Endothelial cell of umbilical vein (primary cell): ENCODE data around the gene RXFP1. TPM values are rescaled to one million over a fixed set of nuclear protein-coding genes. Genes with fewer than 3 reads are reported as not detected.

ENCODE experiments used
- BruUV-seq: library from RNA; stranded (reverse); fragments of 400-500 nt; replicated peaks from 2 replicates; lab custom pipeline; 2021; lab: Mats Ljungman, UMichigan
- CTCF ChIA-PET: fragments of 300-600, 350-600 bp; sonication (Branson Sonifier 250); formaldehyde crosslinking; loops from one replicate; lab custom pipeline; 2021; ENCODE audit warnings: antibody characterized with exemption, inconsistent platforms; lab: Charles Lee
- POLR2A ChIA-PET: fragments of 300-600, 350-600 bp; sonication (Branson Sonifier 250); formaldehyde crosslinking; loops from one replicate; lab custom pipeline; 2021; ENCODE audit warnings: antibody characterized with exemption, inconsistent platforms; lab: Charles Lee
- DNase-seq: peaks from one replicate; pipeline ENCODE4 v3.0.0-alpha.2; 2011; ENCODE audit warnings: low read depth, low spot score
- FAIRE-seq: peaks from 2 replicates; lab custom pipeline; 2011; peaks lifted over from hg19 to GRCh38; lab: Jason Lieb, UNC
- H2AFZ ChIP-seq: 2 replicates; pipeline ENCODE4 v1.6.0; 2012; ENCODE audit warnings: low read depth, low read length, control low read depth, inconsistent platforms
- H3K27ac ChIP-seq: 2 replicates; pipeline ENCODE4 v1.5.1; 2011; ENCODE audit warnings: low read depth, mild to moderate bottlenecking, control low read depth, low read length, moderate library complexity; ENCODE audit not compliant: insufficient read depth
- H3K27me3 ChIP-seq, 2 experiments: 2 replicates each; pipeline versions ENCODE4 v1.6.0 to v1.6.1; 2011; ENCODE audit warnings: low read length in 2 of 2, mixed read lengths in 1 of 2; ENCODE audit not compliant: control insufficient read depth in 2 of 2, insufficient read depth in 2 of 2
- H3K36me3 ChIP-seq, 2 experiments: 2 replicates in 1 of 2; 3 replicates in 1 of 2; pipeline ENCODE4 v1.5.1; 2011; ENCODE audit warnings: low read length in 2 of 2, mild to moderate bottlenecking in 1 of 2, moderate library complexity in 1 of 2; ENCODE audit not compliant: control insufficient read depth in 2 of 2, insufficient read depth in 2 of 2; ENCODE audit errors: extremely low read depth in 1 of 2
- H3K4me1 ChIP-seq: 3 replicates; pipeline ENCODE4 v1.5.1; 2011; ENCODE audit warnings: mild to moderate bottlenecking, low read length; ENCODE audit not compliant: control insufficient read depth, insufficient read depth; ENCODE audit errors: extremely low read depth
- H3K4me2 ChIP-seq: 2 replicates; pipeline ENCODE4 v1.6.1; 2011; ENCODE audit warnings: low read length, control low read depth, mixed read lengths; ENCODE audit not compliant: insufficient read depth
- H3K4me3 ChIP-seq, 3 experiments: fragments of 200-600 bp in 1 of 3; sonication (generic), shearing (Covaris generic) in 1 of 3; replicated peaks in 1 of 3; 2 replicates each; pipeline ENCODE4 v1.5.1; 2011 to 2016; ENCODE audit warnings: control low read depth in 3 of 3, low read length in 3 of 3, mild to moderate bottlenecking in 2 of 3, inconsistent platforms in 1 of 3, low read depth in 1 of 3, moderate library complexity in 1 of 3; ENCODE audit not compliant: insufficient read depth in 1 of 3
- H3K79me2 ChIP-seq: 2 replicates; pipeline ENCODE4 v1.6.0; 2012; ENCODE audit warnings: low read length, inconsistent platforms; ENCODE audit not compliant: control insufficient read depth, insufficient read depth
- H3K9ac ChIP-seq: replicated peaks from 2 replicates; pipeline ENCODE3; 2011; ENCODE audit warnings: low read length, control low read depth; ENCODE audit not compliant: insufficient read depth; ENCODE audit errors: extremely low read depth
- H3K9me1 ChIP-seq: replicated peaks from 3 replicates; pipeline ENCODE4 v1.6.0; 2011; ENCODE audit warnings: mild to moderate bottlenecking, low read length; ENCODE audit not compliant: control insufficient read depth, insufficient read depth; ENCODE audit errors: extremely low read depth
- H3K9me3 ChIP-seq: replicated peaks from 2 replicates; pipeline ENCODE4 v1.5.1; 2012; ENCODE audit warnings: low read length, inconsistent platforms; ENCODE audit not compliant: control insufficient read depth, insufficient read depth
- H4K20me1 ChIP-seq: replicated peaks from 2 replicates; pipeline ENCODE3; 2011; ENCODE audit warnings: mild to moderate bottlenecking, low read length; ENCODE audit not compliant: control insufficient read depth, insufficient read depth; ENCODE audit errors: extremely low read depth
- EZH2 ChIP-seq: IDR thresholded peaks from 2 replicates; pipeline ENCODE4 v1.6.1; 2012; ENCODE audit warnings: borderline replicate concordance, low read depth, mild to moderate bottlenecking, moderate library complexity, low read length, inconsistent platforms; ENCODE audit not compliant: severe bottlenecking
- FOS ChIP-seq: IDR thresholded peaks from 2 replicates; pipeline ENCODE4 v1.6.1; 2011; ENCODE audit warnings: mild to moderate bottlenecking, low read length, moderate library complexity, borderline replicate concordance; ENCODE audit not compliant: insufficient read depth
- GATA2 ChIP-seq: IDR thresholded peaks from 2 replicates; pipeline ENCODE4 v1.7.0; 2011; ENCODE audit warnings: low read depth, mild to moderate bottlenecking, moderate library complexity, mixed read lengths, low read length; ENCODE audit not compliant: insufficient read length, insufficient read depth
- JUN ChIP-seq: IDR thresholded peaks from 2 replicates; pipeline ENCODE4 v1.6.1; 2011; ENCODE audit warnings: borderline replicate concordance, low read depth; ENCODE audit not compliant: insufficient read length, insufficient read depth
- MYC ChIP-seq: IDR thresholded peaks from one replicate; pipeline ENCODE4 v1.6.1; 2011; ENCODE audit warnings: mild to moderate bottlenecking, low read depth, low read length
- POLR2A ChIP-seq: IDR thresholded peaks from 2 replicates; pipeline ENCODE4 v1.6.1; 2012; ENCODE audit warnings: low read depth, mild to moderate bottlenecking, control low read depth, low read length
- POLR2AphosphoS5 ChIP-seq: IDR thresholded peaks from 2 replicates; pipeline ENCODE4 v1.6.1; 2012; ENCODE audit warnings: low read depth, mild to moderate bottlenecking, control low read depth, low read length, moderate library complexity; ENCODE audit not compliant: insufficient read depth
- dilution Hi-C: fragments of 300-500 bp; cut with MboI; formaldehyde crosslinking; loops from one replicate; pipeline ENCODE4 v1.15.0; 2019; ENCODE audit warnings: low sequenced_read_pairs; ENCODE audit not compliant: extremely low pct_ligation_motif_present
- intact Hi-C: fragments of 100-400 bp; cut with micrococcal nuclease; formaldehyde crosslinking; loops from one replicate; pipeline ENCODE4 v1.10.0; 2022
- polyA plus RNA-seq, 4 experiments: library from polyadenylated mRNA; depleted of rRNA in 3 of 4; stranded (reverse) in 3 of 4; unstranded in 1 of 4; fragments of >200 nt; gene quantifications; 2 replicates each; pipeline versions ENCODE4 v1.2.1 to v1.2.3, GENCODE V29; 2011 to 2012; ENCODE audit warnings: missing spikeins in 1 of 4
- total RNA-seq: library from RNA; stranded (reverse); gene quantifications from 2 replicates; pipeline ENCODE4 v1.2.3, GENCODE V29; 2021
- TF ChIP-seq, protein P1 (sequence below): IDR thresholded peaks from 2 replicates; pipeline ENCODE4 v1.6.1; 2011; ENCODE audit not compliant: insufficient read depth, insufficient read length
- TF ChIP-seq, protein P2 (sequence below), 2 donors: IDR thresholded peaks; 1 replicate in 1 of 2; 2 replicates in 1 of 2; pipeline ENCODE4 v1.5.1; 2011; ENCODE audit warnings: low read length in 2 of 2, mild to moderate bottlenecking in 2 of 2, moderate library complexity in 2 of 2, control low read depth in 1 of 2, inconsistent platforms in 1 of 2, low read depth in 1 of 2; ENCODE audit not compliant: insufficient read depth in 1 of 2; ENCODE audit errors: extremely low read depth in 1 of 2

The RXFP1 gene
- total and polyA plus RNA-seq, 2 donors (not counting 3 experiments of a cell fraction or from before 2014, with no cell fraction given), result not detected

DNA sequence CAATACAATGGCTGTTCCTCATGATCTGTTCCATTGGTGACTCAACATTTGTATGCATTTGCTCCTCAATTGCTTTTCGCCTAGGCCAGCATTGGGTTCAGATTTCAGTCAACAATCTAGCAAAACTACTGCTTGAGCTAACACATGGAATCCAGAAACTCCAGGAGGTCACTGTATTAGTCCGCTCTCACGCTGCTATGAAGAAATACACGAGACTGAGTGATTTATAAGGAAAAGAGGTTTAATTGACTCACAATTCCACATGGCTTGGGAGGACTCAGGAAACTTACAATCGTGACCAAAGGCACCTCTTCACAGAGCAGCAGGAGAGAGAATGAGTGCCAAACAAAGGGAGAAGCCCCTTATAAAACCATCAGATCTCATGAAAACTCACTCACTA is 67.1 kb downstream of the RXFP1 start:
- Histone ChIP-seq H3K36me3 (no peaks in the 10 kb centered on the region), H3K4me2 (no peak overlapping the region), H2AFZ (no peak overlapping the region), H3K4me3 (no peak overlapping the region), H3K27me3 (peaks cover 0 to 3% of the 10 kb centered on the region in 2 experiments), H3K9me1 (no peaks in the 10 kb centered on the region), H3K4me1 (no peaks in the 10 kb centered on the region), H4K20me1 (no peaks in the 10 kb centered on the region), H3K9ac (no peak overlapping the region), H3K27ac (no peak overlapping the region), H3K79me2 (no peaks in the 10 kb centered on the region), H3K9me3 (no peaks in the 10 kb centered on the region)
- BruUV-seq, result no TSS peak
- dilution Hi-C loops, result no loop called here
- CTCF ChIA-PET, result interaction anchor here (2.1 kb wide), 1 partner anchor 93 kb away, joined by 7 read pairs; no protein-coding TSS in a partner anchor
- DNase-seq, result no peak
- TF ChIP-seq, protein P1, sequence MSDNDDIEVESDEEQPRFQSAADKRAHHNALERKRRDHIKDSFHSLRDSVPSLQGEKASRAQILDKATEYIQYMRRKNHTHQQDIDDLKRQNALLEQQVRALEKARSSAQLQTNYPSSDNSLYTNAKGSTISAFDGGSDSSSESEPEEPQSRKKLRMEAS, result no peak
- TF ChIP-seq POLR2A (no peak), JUN (no peak), GATA2 (no peak), EZH2 (no peak), MYC (no peak), FOS (no peak), POLR2AphosphoS5 (no peak)
- TF ChIP-seq, protein P2, sequence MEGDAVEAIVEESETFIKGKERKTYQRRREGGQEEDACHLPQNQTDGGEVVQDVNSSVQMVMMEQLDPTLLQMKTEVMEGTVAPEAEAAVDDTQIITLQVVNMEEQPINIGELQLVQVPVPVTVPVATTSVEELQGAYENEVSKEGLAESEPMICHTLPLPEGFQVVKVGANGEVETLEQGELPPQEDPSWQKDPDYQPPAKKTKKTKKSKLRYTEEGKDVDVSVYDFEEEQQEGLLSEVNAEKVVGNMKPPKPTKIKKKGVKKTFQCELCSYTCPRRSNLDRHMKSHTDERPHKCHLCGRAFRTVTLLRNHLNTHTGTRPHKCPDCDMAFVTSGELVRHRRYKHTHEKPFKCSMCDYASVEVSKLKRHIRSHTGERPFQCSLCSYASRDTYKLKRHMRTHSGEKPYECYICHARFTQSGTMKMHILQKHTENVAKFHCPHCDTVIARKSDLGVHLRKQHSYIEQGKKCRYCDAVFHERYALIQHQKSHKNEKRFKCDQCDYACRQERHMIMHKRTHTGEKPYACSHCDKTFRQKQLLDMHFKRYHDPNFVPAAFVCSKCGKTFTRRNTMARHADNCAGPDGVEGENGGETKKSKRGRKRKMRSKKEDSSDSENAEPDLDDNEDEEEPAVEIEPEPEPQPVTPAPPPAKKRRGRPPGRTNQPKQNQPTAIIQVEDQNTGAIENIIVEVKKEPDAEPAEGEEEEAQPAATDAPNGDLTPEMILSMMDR (IDR thresholded peaks at IDR 0.05; ENCODE audit: extremely low read depth in 1 of 2, insufficient read depth in 1 of 2, low read depth in 1 of 2, low read length in 2 of 2), result no peak
- POLR2A ChIA-PET, result no interaction called here
- FAIRE-seq, result no peak
- intact Hi-C loops, result no loop called here
